Measurements from ENCODE around the gene KRT82.

KRT82 gene

GRCh38 chr12:52439845-52440244, 33.7 kb upstream of the KRT82 start:
- H3K4me3 ChIP-seq (ENCODE audit: low read depth, low read length), result no peak overlapping the region
- no peak for TF ChIP-seq CTCF (IDR thresholded peaks at IDR 0.05; ENCODE audit: control insufficient read depth, extremely low read depth, insufficient read depth)
- DNase-seq (ENCODE audit: low read depth), result no peak

DNA sequence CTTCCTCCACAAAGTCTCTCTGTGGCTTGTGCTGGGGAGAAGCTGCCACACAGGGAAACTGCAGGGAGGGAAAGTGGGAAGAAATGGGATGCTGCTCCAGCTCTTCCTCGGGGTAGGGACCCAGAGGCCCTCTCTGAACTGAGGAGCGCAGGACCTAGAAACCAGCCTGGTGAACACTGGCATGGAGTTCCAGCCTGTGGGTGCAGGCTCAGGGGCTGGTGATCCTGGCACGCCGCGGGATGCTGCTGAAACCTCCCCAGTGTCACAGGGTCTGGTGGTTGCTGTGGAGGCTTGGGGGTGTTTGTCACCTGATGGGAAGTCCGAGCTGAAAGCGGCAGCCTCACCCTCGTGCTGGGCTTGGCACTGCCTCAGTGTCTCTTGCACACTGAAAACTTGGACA, 33.3 kb upstream of the KRT82 start:
- no peak for DNase-seq (ENCODE audit: low read depth)
- no peak for TF ChIP-seq CTCF (IDR thresholded peaks at IDR 0.05; ENCODE audit: control insufficient read depth, extremely low read depth, insufficient read depth)
- no peak overlapping the region for H3K4me3 ChIP-seq (ENCODE audit: low read depth, low read length)

DNA sequence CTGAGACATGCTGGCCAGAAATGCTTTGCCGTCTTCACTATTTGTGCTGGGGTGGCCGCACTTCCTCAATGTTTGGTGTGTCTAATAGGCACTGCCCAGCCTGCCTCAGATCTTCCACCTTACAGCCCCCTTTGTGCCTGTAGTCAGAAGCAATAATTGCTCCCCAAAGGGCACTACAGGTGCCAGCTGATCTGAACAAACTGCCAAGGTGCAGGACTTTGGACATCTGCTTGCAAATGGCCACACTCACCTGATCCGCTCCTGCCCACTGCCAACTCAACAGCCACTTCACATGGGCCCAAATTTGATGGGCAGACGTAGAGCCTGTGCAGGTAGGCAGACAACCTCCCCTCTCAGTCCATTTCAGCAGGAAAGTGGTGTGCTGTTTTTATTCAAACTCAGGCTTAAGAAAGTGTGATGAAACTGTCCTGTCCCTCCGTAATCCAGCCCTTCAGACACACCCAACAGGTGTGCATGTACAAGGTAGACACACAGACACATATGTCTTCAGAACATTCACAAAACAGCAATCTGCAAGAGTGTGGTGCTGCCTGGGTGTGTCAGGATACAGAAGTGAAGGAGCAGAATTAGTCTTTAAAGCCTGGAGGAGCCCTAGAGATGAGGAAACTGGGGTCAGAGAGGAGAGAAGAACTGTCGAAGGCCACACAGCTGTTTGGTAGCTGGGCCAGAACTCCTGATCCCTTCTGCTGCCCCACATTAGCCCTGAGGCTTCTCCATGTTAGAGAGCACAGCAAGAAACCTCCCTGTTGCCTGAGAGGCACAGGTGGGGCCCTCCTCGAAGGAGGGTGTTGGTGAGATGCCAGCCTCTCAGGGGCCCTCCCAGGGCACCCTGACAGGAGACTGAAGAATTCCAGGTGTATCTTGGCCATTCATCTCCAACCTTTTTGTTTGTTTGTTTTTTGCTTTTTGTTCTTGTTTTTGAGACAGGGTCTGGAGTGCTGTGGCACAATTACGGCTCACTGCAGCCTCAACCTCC, 32.5 kb upstream of the KRT82 start:
- no peak overlapping the region for H3K4me3 ChIP-seq (ENCODE audit: low read depth, low read length)
- no peak for DNase-seq (ENCODE audit: low read depth)
- no peak for TF ChIP-seq CTCF (IDR thresholded peaks at IDR 0.05; ENCODE audit: control insufficient read depth, extremely low read depth, insufficient read depth)

DNA sequence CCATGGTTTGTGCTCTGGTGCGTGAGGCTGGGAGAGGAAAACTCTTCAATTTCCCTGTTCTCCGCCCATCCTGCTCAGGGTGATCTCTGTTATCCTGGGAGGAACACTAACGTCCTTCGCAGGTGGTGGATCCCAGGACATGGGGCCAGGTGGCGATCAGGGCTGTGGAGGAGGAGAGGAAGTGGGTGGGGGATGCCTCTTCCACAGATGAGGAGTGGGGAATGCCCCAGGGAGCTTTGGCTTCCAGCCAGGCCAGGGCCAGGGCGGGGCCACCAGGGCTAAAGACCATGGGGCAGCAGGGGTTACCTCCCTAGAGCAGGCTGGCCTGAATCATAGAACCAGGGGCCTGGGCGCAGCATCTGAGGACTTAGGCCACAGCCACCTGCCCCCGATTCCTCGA, 31.4 kb upstream of the KRT82 start:
- no peak for TF ChIP-seq CTCF (IDR thresholded peaks at IDR 0.05; ENCODE audit: control insufficient read depth, extremely low read depth, insufficient read depth)
- no peak for DNase-seq (ENCODE audit: low read depth)

DNA sequence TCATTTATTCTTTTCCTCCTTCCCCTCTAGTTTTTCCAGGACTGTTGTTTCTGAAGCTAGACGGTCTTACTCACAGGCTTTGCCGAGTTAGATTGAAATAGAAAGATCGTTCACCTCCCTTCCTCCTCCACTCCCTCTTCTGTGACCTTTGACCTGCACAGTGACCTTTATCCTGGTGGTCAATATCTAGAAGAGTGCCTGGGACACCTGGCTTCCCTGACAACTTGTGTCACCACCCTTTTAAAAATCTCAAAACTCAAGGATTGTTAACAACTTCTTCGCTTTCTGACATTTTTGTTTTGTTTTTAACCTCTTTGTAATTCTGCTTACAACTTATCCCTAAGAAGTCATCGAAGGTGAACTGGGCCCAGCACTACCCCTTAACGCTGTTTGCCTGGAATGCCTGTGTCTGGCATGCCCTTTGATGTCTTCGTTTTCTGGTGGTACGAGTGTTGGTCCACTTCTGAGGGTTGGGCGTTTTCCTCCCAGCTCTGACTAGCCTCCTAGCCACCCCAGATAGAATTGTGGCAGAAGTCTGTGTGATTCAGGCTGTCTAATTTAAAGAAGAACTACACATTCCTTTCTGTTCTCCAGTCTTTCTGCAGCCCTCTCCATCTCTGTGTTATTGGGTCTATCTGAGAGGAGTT, 30.8 kb upstream of the KRT82 start:
- no peak for TF ChIP-seq CTCF (IDR thresholded peaks at IDR 0.05; ENCODE audit: control insufficient read depth, extremely low read depth, insufficient read depth)
- H3K4me3 ChIP-seq (ENCODE audit: low read depth, low read length), result no peak overlapping the region
- no peak for DNase-seq (ENCODE audit: low read depth)

More for the DNA sequence above, 31.4 kb upstream of the KRT82 start:
- no peak overlapping the region for H3K4me3 ChIP-seq (ENCODE audit: low read depth, low read length)

- DNase-seq (ENCODE audit: low read depth), result no peak
- no peak for TF ChIP-seq CTCF (IDR thresholded peaks at IDR 0.05; ENCODE audit: control insufficient read depth, extremely low read depth, insufficient read depth)
- no peak overlapping the region for H3K4me3 ChIP-seq (ENCODE audit: low read depth, low read length)
These were observed 30.1 kb upstream of the KRT82 start for GRCh38 chr12:52436000-52436827.

Data from LNCaP clone FGC (cell line).